Measurements from ENCODE around the gene ZBTB46.

The ZBTB46 gene

GRCh38 chr20:63742381-63743024 lies 88.6 kb downstream of the ZBTB46 start:
- Histone ChIP-seq H3K9ac (ENCODE audit: low read depth, low read length) (no peak overlapping the region), H3K27ac (ENCODE audit: low read depth, low read length) (no peak overlapping the region), H3K27me3 (ENCODE audit: control insufficient read depth, insufficient read depth, low read length) (no peaks in the 10 kb centered on the region), H3K4me3 (ENCODE audit: low read depth, low read length) (no peak overlapping the region), H3K36me3 (ENCODE audit: control insufficient read depth, insufficient read depth, low read length) (peaks cover 23% of the 10 kb centered on the region), H3K4me1 (ENCODE audit: control insufficient read depth, insufficient read depth, low read length) (peaks cover 13% of the 10 kb centered on the region; the same call in 1 of the 2 replicates), H3K9me3 (ENCODE audit: control insufficient read depth, insufficient read depth, low read length) (no peaks in the 10 kb centered on the region)

GRCh38 chr20:63741676-63742380 lies 89.2 kb downstream of the ZBTB46 start:
- H3K4me1 ChIP-seq (ENCODE audit: control insufficient read depth, insufficient read depth, low read length), result peaks cover 13% of the 10 kb centered on the region; the same call in 1 of the 2 replicates

GRCh38 chr20:63741354-63741675 lies 89.7 kb downstream of the ZBTB46 start:
- Histone ChIP-seq H3K36me3 (ENCODE audit: control insufficient read depth, insufficient read depth, low read length) (peaks cover 23% of the 10 kb centered on the region), H3K4me1 (ENCODE audit: control insufficient read depth, insufficient read depth, low read length) (peaks cover 13% of the 10 kb centered on the region; the same call in 1 of the 2 replicates), H3K27ac (ENCODE audit: low read depth, low read length) (peak overlapping the region; percentile 85), H3K9me3 (ENCODE audit: control insufficient read depth, insufficient read depth, low read length) (no peaks in the 10 kb centered on the region), H3K9ac (ENCODE audit: low read depth, low read length) (no peak overlapping the region), H3K4me3 (ENCODE audit: low read depth, low read length) (peak overlapping the region; percentile 80), H3K27me3 (ENCODE audit: control insufficient read depth, insufficient read depth, low read length) (no peaks in the 10 kb centered on the region)

More at GRCh38 chr20:63741676-63742380, 89.2 kb downstream of the ZBTB46 start:
- Histone ChIP-seq H3K27ac (ENCODE audit: low read depth, low read length) (peak overlapping the region; percentile 85), H3K4me3 (ENCODE audit: low read depth, low read length) (peak overlapping the region; percentile 80; the same call in 1 of the 2 replicates), H3K27me3 (ENCODE audit: control insufficient read depth, insufficient read depth, low read length) (no peaks in the 10 kb centered on the region), H3K9ac (ENCODE audit: low read depth, low read length) (no peak overlapping the region), H3K9me3 (ENCODE audit: control insufficient read depth, insufficient read depth, low read length) (no peaks in the 10 kb centered on the region), H3K36me3 (ENCODE audit: control insufficient read depth, insufficient read depth, low read length) (peaks cover 23% of the 10 kb centered on the region)

- peaks cover 13% of the 10 kb centered on the region; the same call in 1 of the 2 replicates for H3K4me1 ChIP-seq (ENCODE audit: control insufficient read depth, insufficient read depth, low read length)
Measured at GRCh38 chr20:63740627-63741353, 90.3 kb downstream of the ZBTB46 start.

GRCh38 chr20:63740070-63740626 lies 90.9 kb downstream of the ZBTB46 start:
- Histone ChIP-seq H3K4me1 (ENCODE audit: control insufficient read depth, insufficient read depth, low read length) (peaks cover 13% of the 10 kb centered on the region; the same call in 1 of the 2 replicates), H3K27ac (ENCODE audit: low read depth, low read length) (peak overlapping the region; percentile 85)

More at GRCh38 chr20:63740627-63741353, 90.3 kb downstream of the ZBTB46 start:
- H3K4me3 ChIP-seq (ENCODE audit: low read depth, low read length), result peak overlapping the region; percentile 80
- peak overlapping the region; percentile 85 for H3K27ac ChIP-seq (ENCODE audit: low read depth, low read length)
- H3K27me3 ChIP-seq (ENCODE audit: control insufficient read depth, insufficient read depth, low read length), result no peaks in the 10 kb centered on the region
- H3K36me3 ChIP-seq (ENCODE audit: control insufficient read depth, insufficient read depth, low read length), result peaks cover 28% of the 10 kb centered on the region
- no peaks in the 10 kb centered on the region for H3K9me3 ChIP-seq (ENCODE audit: control insufficient read depth, insufficient read depth, low read length)
- H3K9ac ChIP-seq (ENCODE audit: low read depth, low read length), result peak overlapping the region; percentile 51; the same call in 1 of the 2 replicates

GRCh38 chr20:63739130-63740069 lies 91.7 kb downstream of the ZBTB46 start, which contains the start of gene SLC2A4RG:
SLC2A4RG (plus strand) TSS chr20:63739776; CDS start chr20:63739913, 137 bp downstream.
- Histone ChIP-seq H3K36me3 (ENCODE audit: control insufficient read depth, insufficient read depth, low read length) (peaks cover 42% of the 10 kb centered on the region), H3K9me3 (ENCODE audit: control insufficient read depth, insufficient read depth, low read length) (no peaks in the 10 kb centered on the region), H3K27ac (ENCODE audit: low read depth, low read length) (peak within 1 kb of the TSS; percentile 85), H3K27me3 (ENCODE audit: control insufficient read depth, insufficient read depth, low read length) (no peaks in the 10 kb centered on the region), H3K4me1 (ENCODE audit: control insufficient read depth, insufficient read depth, low read length) (peaks cover 13% of the 10 kb centered on the region; the same call in 1 of the 2 replicates), H3K4me3 (ENCODE audit: low read depth, low read length) (peak within 1 kb of the TSS; percentile 80), H3K9ac (ENCODE audit: low read depth, low read length) (peak within 1 kb of the TSS; percentile 51; the same call in 1 of the 2 replicates)

More at GRCh38 chr20:63740070-63740626, 90.9 kb downstream of the ZBTB46 start:
- H3K9me3 ChIP-seq (ENCODE audit: control insufficient read depth, insufficient read depth, low read length), result no peaks in the 10 kb centered on the region
- peak overlapping the region; percentile 51; the same call in 1 of the 2 replicates for H3K9ac ChIP-seq (ENCODE audit: low read depth, low read length)
- peaks cover 34% of the 10 kb centered on the region for H3K36me3 ChIP-seq (ENCODE audit: control insufficient read depth, insufficient read depth, low read length)
- no peaks in the 10 kb centered on the region for H3K27me3 ChIP-seq (ENCODE audit: control insufficient read depth, insufficient read depth, low read length)
- peak overlapping the region; percentile 80 for H3K4me3 ChIP-seq (ENCODE audit: low read depth, low read length)

- peak overlapping the region; percentile 58 for H3K4me3 ChIP-seq (ENCODE audit: low read depth, low read length)
- no peak overlapping the region for H3K9ac ChIP-seq (ENCODE audit: low read depth, low read length)
- H3K9me3 ChIP-seq (ENCODE audit: control insufficient read depth, insufficient read depth, low read length), result no peaks in the 10 kb centered on the region
- peaks cover 13% of the 10 kb centered on the region; the same call in 1 of the 2 replicates for H3K4me1 ChIP-seq (ENCODE audit: control insufficient read depth, insufficient read depth, low read length)
- H3K27me3 ChIP-seq (ENCODE audit: control insufficient read depth, insufficient read depth, low read length), result no peaks in the 10 kb centered on the region
- peak overlapping the region; percentile 73 for H3K27ac ChIP-seq (ENCODE audit: low read depth, low read length)
- peaks cover 43% of the 10 kb centered on the region for H3K36me3 ChIP-seq (ENCODE audit: control insufficient read depth, insufficient read depth, low read length)
Measured at GRCh38 chr20:63738687-63739129, 92.4 kb downstream of the ZBTB46 start.

- Histone ChIP-seq H3K9ac (ENCODE audit: low read depth, low read length) (no peak overlapping the region), H3K9me3 (ENCODE audit: control insufficient read depth, insufficient read depth, low read length) (no peaks in the 10 kb centered on the region), H3K4me1 (ENCODE audit: control insufficient read depth, insufficient read depth, low read length) (peaks cover 13% of the 10 kb centered on the region; the same call in 1 of the 2 replicates), H3K4me3 (ENCODE audit: low read depth, low read length) (peak overlapping the region; percentile 50), H3K27ac (ENCODE audit: low read depth, low read length) (peak overlapping the region; percentile 73), H3K36me3 (ENCODE audit: control insufficient read depth, insufficient read depth, low read length) (peaks cover 43% of the 10 kb centered on the region), H3K27me3 (ENCODE audit: control insufficient read depth, insufficient read depth, low read length) (no peaks in the 10 kb centered on the region)
Measured at GRCh38 chr20:63737945-63738686, 92.9 kb downstream of the ZBTB46 start.

- Histone ChIP-seq H3K36me3 (ENCODE audit: control insufficient read depth, insufficient read depth, low read length) (peaks cover 42% of the 10 kb centered on the region), H3K9ac (ENCODE audit: low read depth, low read length) (no peak overlapping the region), H3K9me3 (ENCODE audit: control insufficient read depth, insufficient read depth, low read length) (no peaks in the 10 kb centered on the region), H3K27me3 (ENCODE audit: control insufficient read depth, insufficient read depth, low read length) (no peaks in the 10 kb centered on the region), H3K4me1 (ENCODE audit: control insufficient read depth, insufficient read depth, low read length) (peaks cover 13% of the 10 kb centered on the region; the same call in 1 of the 2 replicates), H3K27ac (ENCODE audit: low read depth, low read length) (no peak overlapping the region), H3K4me3 (ENCODE audit: low read depth, low read length) (peak overlapping the region; percentile 50; the same call in 1 of the 2 replicates)
Measured at GRCh38 chr20:63737695-63737944, 93.4 kb downstream of the ZBTB46 start.
